Neural progenitor cell (in vitro differentiated cells): ENCODE data around the gene HDAC4.

Experiments used
- EZH2 ChIP-seq: fragments of 200-600 bp; sonication (generic); IDR thresholded peaks from 2 replicates; pipeline ENCODE4 v1.6.1; 2017; ENCODE audit warnings: antibody characterized with exemption, mild to moderate bottlenecking, moderate library complexity
- EZH2phosphoT487 ChIP-seq: fragments of 200-600 bp; sonication (generic); IDR thresholded peaks from 2 replicates; pipeline ENCODE4 v1.6.1; 2017; ENCODE audit warnings: antibody characterized with exemption
- TF ChIP-seq, protein P1 (sequence below): fragments of 200-600 bp; sonication (generic); IDR thresholded peaks from 2 replicates; pipeline ENCODE4 v1.5.1; 2017; ENCODE audit warnings: antibody characterized with exemption, mild to moderate bottlenecking

- TF ChIP-seq EZH2 (no peak), EZH2phosphoT487 (no peak)
- TF ChIP-seq, protein P1, sequence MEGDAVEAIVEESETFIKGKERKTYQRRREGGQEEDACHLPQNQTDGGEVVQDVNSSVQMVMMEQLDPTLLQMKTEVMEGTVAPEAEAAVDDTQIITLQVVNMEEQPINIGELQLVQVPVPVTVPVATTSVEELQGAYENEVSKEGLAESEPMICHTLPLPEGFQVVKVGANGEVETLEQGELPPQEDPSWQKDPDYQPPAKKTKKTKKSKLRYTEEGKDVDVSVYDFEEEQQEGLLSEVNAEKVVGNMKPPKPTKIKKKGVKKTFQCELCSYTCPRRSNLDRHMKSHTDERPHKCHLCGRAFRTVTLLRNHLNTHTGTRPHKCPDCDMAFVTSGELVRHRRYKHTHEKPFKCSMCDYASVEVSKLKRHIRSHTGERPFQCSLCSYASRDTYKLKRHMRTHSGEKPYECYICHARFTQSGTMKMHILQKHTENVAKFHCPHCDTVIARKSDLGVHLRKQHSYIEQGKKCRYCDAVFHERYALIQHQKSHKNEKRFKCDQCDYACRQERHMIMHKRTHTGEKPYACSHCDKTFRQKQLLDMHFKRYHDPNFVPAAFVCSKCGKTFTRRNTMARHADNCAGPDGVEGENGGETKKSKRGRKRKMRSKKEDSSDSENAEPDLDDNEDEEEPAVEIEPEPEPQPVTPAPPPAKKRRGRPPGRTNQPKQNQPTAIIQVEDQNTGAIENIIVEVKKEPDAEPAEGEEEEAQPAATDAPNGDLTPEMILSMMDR = no peak
Observed at GRCh38 chr2:239231231-239232194, 169.3 kb downstream of the HDAC4 start.
